K562 (cell line): ENCODE measurements around the gene TSEN34. TPM values are rescaled to one million over a fixed set of nuclear protein-coding genes. Genes with fewer than 3 reads are reported as not detected.
A peak's percentile ranks its signal among the peaks of the same experiment; 100 is the strongest.

Source experiments
- ATAC-seq: fragments of 200-7000 bp; cut with Tn5 transposase; 3 replicates; pipeline ENCODE4 v1.9.1; 2020; ENCODE audit warnings: moderate library complexity
- Bru-seq: library from RNA; stranded (reverse); fragments of 400-500 nt; gene quantifications from one replicate; lab custom pipeline; 2021; lab: Mats Ljungman, UMichigan
- BruChase-seq, 2 experiments: library from RNA; stranded (reverse); fragments of 400-500 nt; gene quantifications; one replicate each; lab custom pipeline; 2021; lab: Mats Ljungman, UMichigan
- BruUV-seq: library from RNA; stranded (reverse); fragments of 400-500 nt; replicated peaks from 2 replicates; lab custom pipeline; 2021; lab: Mats Ljungman, UMichigan
- CTCF ChIA-PET: fragments of 300-600 bp; formaldehyde crosslinking; extraction: SDS; loops from one replicate; lab custom pipeline; 2021; ENCODE audit warnings: low intra/inter-chr PET ratio; lab: Yijun Ruan, JAX
- POLR2A ChIA-PET: fragments of 300-600, 350-650 bp; sonication (Branson Sonifier 250); formaldehyde crosslinking; extraction: SDS; loops from one replicate; lab custom pipeline; 2021; ENCODE audit warnings: antibody characterized with exemption, inconsistent platforms; lab: Yijun Ruan, JAX
- DNase-seq, 4 experiments: peaks; one replicate each; pipeline versions ENCODE4 v3.0.0 to v3.0.0-alpha.2; 2011 to 2018; ENCODE audit warnings: low spot score in 3 of 4, mixed read lengths in 3 of 4; ENCODE audit errors: extremely low read depth in 1 of 4
- FAIRE-seq: peaks from 2 replicates; lab custom pipeline; 2011; peaks lifted over from hg19 to GRCh38; lab: Jason Lieb, UNC
- H2AFZ ChIP-seq: 2 replicates; pipeline ENCODE4 v1.6.0; 2011; ENCODE audit warnings: low read depth, low read length, control low read depth, inconsistent platforms
- H3K27ac ChIP-seq: fragments of 200-600 bp; 3 replicates; pipeline ENCODE4 v1.8.0; 2011; ENCODE audit warnings: low read depth, mild to moderate bottlenecking, control low read depth, inconsistent platforms, low read length, moderate library complexity, mixed read lengths; ENCODE audit errors: extremely low read depth
- H3K27me3 ChIP-seq, 2 experiments: fragments of 300-600 bp in 1 of 2; 2 replicates in 1 of 2; 3 replicates in 1 of 2; pipeline versions ENCODE4 v1.6.0 to v1.8.0; 2011; ENCODE audit warnings: inconsistent platforms in 2 of 2, low read length in 2 of 2, mild to moderate bottlenecking in 1 of 2, mixed read lengths in 1 of 2, moderate library complexity in 1 of 2; ENCODE audit not compliant: control insufficient read depth in 2 of 2, insufficient read depth in 2 of 2
- H3K36me3 ChIP-seq: fragments of 300-600 bp; 3 replicates; pipeline ENCODE4 v1.8.0; 2011; ENCODE audit warnings: mild to moderate bottlenecking, low read length, inconsistent platforms; ENCODE audit not compliant: control insufficient read depth, insufficient read depth
- H3K4me1 ChIP-seq, 2 experiments: fragments of 200-600 bp in 1 of 2; replicated peaks in 1 of 2; 2 replicates in 1 of 2; 3 replicates in 1 of 2; pipeline versions ENCODE4 v1.5.1 to v1.8.0; 2011; ENCODE audit warnings: inconsistent platforms in 2 of 2, low read length in 2 of 2, mild to moderate bottlenecking in 1 of 2, mixed read lengths in 1 of 2, moderate library complexity in 1 of 2; ENCODE audit not compliant: control insufficient read depth in 2 of 2, insufficient read depth in 2 of 2
- H3K4me2 ChIP-seq: 2 replicates; pipeline ENCODE4 v1.6.1; 2011; ENCODE audit warnings: low read length, control low read depth, inconsistent platforms, mixed read lengths; ENCODE audit not compliant: insufficient read depth
- H3K4me3 ChIP-seq: fragments of 200-600 bp; sonication (generic), shearing (Covaris generic); 2 replicates; pipeline ENCODE4 v1.5.1; 2016; ENCODE audit warnings: control low read depth, inconsistent platforms
- H3K79me2 ChIP-seq: fragments of 200-600 bp; 3 replicates; pipeline ENCODE4 v1.8.0; 2011; ENCODE audit warnings: low read length, inconsistent platforms; ENCODE audit not compliant: control insufficient read depth, insufficient read depth
- H3K9ac ChIP-seq, 2 experiments: 2 replicates each; pipeline versions ENCODE4 v1.6.0 to v1.6.1; 2011; ENCODE audit warnings: low read depth in 2 of 2, low read length in 2 of 2, control low read depth in 1 of 2, inconsistent platforms in 1 of 2, mild to moderate bottlenecking in 1 of 2, mixed read lengths in 1 of 2; ENCODE audit not compliant: insufficient read depth in 1 of 2
- H3K9me1 ChIP-seq: one replicate; pipeline ENCODE4 v1.6.0; 2011; ENCODE audit warnings: inconsistent platforms, mild to moderate bottlenecking, low read length, moderate library complexity; ENCODE audit not compliant: control insufficient read depth, insufficient read depth
- H3K9me3 ChIP-seq: replicated peaks from 2 replicates; pipeline ENCODE4 v1.5.1; 2011; ENCODE audit warnings: low read depth, low read length, inconsistent platforms; ENCODE audit not compliant: control insufficient read depth, insufficient read depth
- H4K20me1 ChIP-seq: replicated peaks from 2 replicates; pipeline ENCODE4 v1.6.1; 2011; ENCODE audit warnings: low read length, inconsistent platforms, mixed read lengths; ENCODE audit not compliant: control insufficient read depth, insufficient read depth
- BRD4 ChIP-seq: fragments of 200-600 bp; sonication (generic); IDR thresholded peaks from 2 replicates; pipeline ENCODE4 v1.6.1; 2017; ENCODE audit warnings: inconsistent platforms
- CHD4 ChIP-seq: fragments of 200-600 bp; sonication (generic); IDR thresholded peaks from 3 replicates; pipeline ENCODE4 v1.6.1; 2012; ENCODE audit warnings: low read depth, mild to moderate bottlenecking, mixed read lengths, low read length, inconsistent platforms; ENCODE audit not compliant: insufficient read depth, insufficient replicate concordance, poor library complexity, severe bottlenecking
- GATAD2B ChIP-seq: fragments of 450-650 bp; IDR thresholded peaks from 2 replicates; pipeline ENCODE4 v1.6.1; 2017; ENCODE audit warnings: mild to moderate bottlenecking, borderline replicate concordance
- KDM2B ChIP-seq: fragments of 250-450 bp; sonication (Bioruptor Pico); IDR thresholded peaks from 2 replicates; pipeline ENCODE4 v1.8.0; 2021; ENCODE audit warnings: mild to moderate bottlenecking, moderate library complexity
- MNT ChIP-seq, 2 experiments: fragments of 450-650 bp; conservative IDR thresholded peaks; 2 replicates each; pipeline ENCODE4 v1.6.1; 2017; ENCODE audit warnings: mild to moderate bottlenecking in 2 of 2, moderate library complexity in 2 of 2
- MXI1 ChIP-seq: IDR thresholded peaks from 2 replicates; pipeline ENCODE4 v1.6.1; 2011; ENCODE audit warnings: low read depth, mild to moderate bottlenecking, improper control_type of control experiment, low read length
- NR2F6 ChIP-seq: fragments of 450-650 bp; formaldehyde crosslinking; IDR thresholded peaks from 2 replicates; pipeline ENCODE4 v1.4.0; 2020; ENCODE audit warnings: mild to moderate bottlenecking
- PHF20 ChIP-seq: fragments of 450-650 bp; IDR thresholded peaks from 2 replicates; pipeline ENCODE4 v1.6.1; 2018; ENCODE audit not compliant: partially characterized antibody
- POLR2G ChIP-seq: fragments of 200-400 bp; formaldehyde crosslinking; IDR thresholded peaks from 2 replicates; pipeline ENCODE4 v1.6.1; 2017; ENCODE audit warnings: low read depth, mild to moderate bottlenecking, antibody characterized with exemption, low read length, moderate library complexity
- TBP ChIP-seq: optimal IDR thresholded peaks from 2 replicates; pipeline ENCODE3; 2011; ENCODE audit warnings: low read depth, low read length, improper control_type of control experiment
- YY1 ChIP-seq, 3 experiments: IDR thresholded peaks; 2 replicates each; pipeline ENCODE4 v1.6.1; 2011; ENCODE audit warnings: low read length in 2 of 3, mild to moderate bottlenecking in 2 of 3, moderate library complexity in 2 of 3, borderline replicate concordance in 1 of 3, control low read depth in 1 of 3, low read depth in 1 of 3; ENCODE audit not compliant: insufficient read depth in 3 of 3, insufficient replicate concordance in 2 of 3, control insufficient read depth in 1 of 3, insufficient read length in 1 of 3; ENCODE audit errors: extremely low read depth in 1 of 3
- WGBS: fragments of 100-300 bp; shearing (Covaris generic); methylation state at CpG from one replicate; pipeline ENCODE4 v1.1.6; 2016; ENCODE audit warnings: low coverage, mixed read lengths; ENCODE audit not compliant: insufficient coverage; ENCODE audit errors: missing lambda C conversion rate; 5-methylcytosine and 5-hydroxymethylcytosine counted together
- in situ Hi-C: fragments of 300-500 bp; cut with MboI; formaldehyde crosslinking; loops from 4 replicates; pipeline ENCODE4 v1.15.0; 2018; ENCODE audit warnings: inconsistent platforms, mixed read lengths
- intact Hi-C: fragments of 100-400 bp; cut with micrococcal nuclease; formaldehyde crosslinking; loops from 2 replicates; pipeline ENCODE4 v1.14.2; 2022
- long read RNA-seq, 3 experiments: library from polyadenylated mRNA in 2 of 3; library from RNA in 1 of 3; unstranded in 2 of 3; stranded (forward) in 1 of 3; transcript quantifications; one replicate each; pipeline ENCODE4 v2.0.0, GENCODE V29; 2019 to 2022
- polyA minus RNA-seq, 3 experiments: library from RNA; depleted of rRNA, polyadenylated mRNA; stranded (reverse); fragments of >200 nt; gene quantifications; 2 replicates each; pipeline ENCODE4 v1.2.3, GENCODE V29; 2011
- polyA plus RNA-seq, 8 experiments: library from polyadenylated mRNA; depleted of rRNA in 4 of 8; stranded (reverse) in 5 of 8; unstranded in 3 of 8; fragments of >200 nt; fragmentation: Nextera tagmentation in 2 of 8; fragmentation: Illumina TruSeq in 1 of 8; extraction: Ambion mirVana in 2 of 8; extraction: Trizol in 1 of 8; gene quantifications; 2 replicates each; pipeline versions ENCODE4 v1.2.1 to v1.2.3, GENCODE V29; 2011 to 2014; ENCODE audit warnings: inconsistent platforms in 1 of 8, missing spikeins in 1 of 8
- total RNA-seq, 7 experiments: library from RNA; depleted of rRNA in 6 of 7; stranded (reverse); fragments of >200 nt in 6 of 7; fragmentation: Illumina TruSeq in 2 of 7; extraction: Trizol in 2 of 7; gene quantifications; 2 replicates each; pipeline versions ENCODE4 v1.2.1 to v1.2.3, GENCODE V29; 2011 to 2021; ENCODE audit warnings: low replicate concordance in 1 of 7

The TSEN34 gene
- total RNA-seq (2011; cell fraction: chromatin; rRNA removed; ENCODE audit: low replicate concordance), result 6.2 and 16.5 TPM in 2 replicates
- 24.2 and 25.2 TPM in 2 replicates for total RNA-seq (2011; cell fraction: nucleolus; rRNA removed)
- 10.4 and 11.7 TPM in 2 replicates for total RNA-seq (2011; cell fraction: nucleoplasm; rRNA removed)
- total RNA-seq (2014; rRNA removed) (48.3 and 52.3 TPM in 2 replicates), total RNA-seq (2014; rRNA removed; fragmentation: Illumina TruSeq; extraction: Trizol) (11.0 and 15.9 TPM in 2 replicates), total RNA-seq (2015; rRNA removed; fragmentation: Illumina TruSeq; extraction: Trizol) (32.8 and 34.3 TPM in 2 replicates), total RNA-seq (2021) (43.7 and 45.7 TPM in 2 replicates), polyA plus RNA-seq (2011; rRNA removed) (29.5 and 39.8 TPM in 2 replicates), polyA plus RNA-seq (2014; fragmentation: Illumina TruSeq; extraction: Trizol) (15.6 and 34.6 TPM in 2 replicates), polyA plus RNA-seq (2014; fragmentation: Nextera tagmentation; extraction: Ambion mirVana) (1 to 10 TPM; 3.1 to 3.9 TPM), polyA plus RNA-seq (2014; rRNA removed) (57.6 and 59.9 TPM in 2 replicates), polyA minus RNA-seq (2011; rRNA and poly(A)+ RNA removed) (8.6 and 12.1 TPM in 2 replicates), Bru-seq, nascent RNA (percentile 73 among the genes with signal in this experiment), BruChase-seq, experiment 1, labeled RNA remaining after a 2-hour chase (percentile 72 among the genes with signal in this experiment), BruChase-seq, experiment 2, labeled RNA remaining after a 6-hour chase (percentile 78 among the genes with signal in this experiment)
- 70.3 and 121 TPM in 2 replicates for polyA plus RNA-seq (2011; cell fraction: cytosol; rRNA removed)
- 32.8 and 33.9 TPM in 2 replicates for polyA plus RNA-seq (2011; cell fraction: nucleus; rRNA removed)
- 30.6 and 41.6 TPM in 2 replicates for polyA plus RNA-seq (2012)
- polyA minus RNA-seq (2011; cell fraction: cytosol; rRNA and poly(A)+ RNA removed), result 18.6 and 27.7 TPM in 2 replicates
- 6.5 and 8.9 TPM in 2 replicates for polyA minus RNA-seq (2011; cell fraction: nucleus; rRNA and poly(A)+ RNA removed)
- long read RNA-seq, experiment 1, transcript TSEN34-207 (3 exons, 2,372 nt), result minor isoform, 10 of 234 reads
- long read RNA-seq, experiment 1, transcript TSEN34-203 (4 exons, 1,349 nt), result major isoform, 127 of 234 reads
- long read RNA-seq, experiment 1, transcript TSEN34-201 (5 exons, 2,294 nt), result minor isoform, 44 of 234 reads
- long read RNA-seq, experiment 1, partial matches to known transcripts, result 32 of 234 reads
- long read RNA-seq, experiment 1, other reads (novel, unspliced or antisense), result 21 of 234 reads
- long read RNA-seq, experiment 2, transcript TSEN34-201 (5 exons, 2,294 nt), result minor isoform, 13 of 82 reads
- long read RNA-seq, experiment 2, transcript TSEN34-207 (3 exons, 2,372 nt), result minor isoform, 13 of 82 reads
- long read RNA-seq, experiment 2, transcript TSEN34-203 (4 exons, 1,349 nt), result major isoform, 31 of 82 reads
- long read RNA-seq, experiment 2, partial matches to known transcripts, result 8 of 82 reads
- long read RNA-seq, experiment 2, other reads (novel, unspliced or antisense), result 17 of 82 reads
- long read RNA-seq, experiment 3, transcript TSEN34-201 (5 exons, 2,294 nt), result minor isoform, 22 of 92 reads
- long read RNA-seq, experiment 3, transcript TSEN34-203 (4 exons, 1,349 nt), result major isoform, 55 of 92 reads
- long read RNA-seq, experiment 3, partial matches to known transcripts, result 7 of 92 reads
- long read RNA-seq, experiment 3, other reads (novel, unspliced or antisense), result 7 of 92 reads

GRCh38 chr19:54191011-54191810 is at the start of gene TSEN34:
TSEN34 (plus strand) TSS chr19:54191308; CDS start chr19:54191365, 57 bp downstream.
- H4K20me1 ChIP-seq, result no peaks in the 10 kb centered on the region
- DNase-seq, result peak; percentile 77 to 89 (median 82)
- H3K27ac ChIP-seq, result peak within 1 kb of the TSS; percentile 100
- peak within 1 kb of the TSS; percentile 96 for H3K4me3 ChIP-seq
- WGBS, result under 1% methylated on average over 57 of the region's 77 CpGs
- peak within 1 kb of the TSS; percentile 98 to 99 for H3K9ac ChIP-seq
- intact Hi-C loops (no loop called here), in situ Hi-C loops (no loop called here)
- ATAC-seq, result peak; percentile 48
- peaks cover 51% of the 10 kb centered on the region for H3K79me2 ChIP-seq
- H3K4me2 ChIP-seq, result peak within 1 kb of the TSS; percentile 96
- peak within 1 kb of the TSS; percentile 98 for H2AFZ ChIP-seq
- no peaks in the 10 kb centered on the region for H3K9me3 ChIP-seq
- BruUV-seq, result TSS peak; percentile 52
- H3K27me3 ChIP-seq, result no peaks in the 10 kb centered on the region
- ChIA-PET POLR2A (interaction anchor here (0.6 to 7.0 kb wide), 11 partner anchors 10 to 74 kb away, joined by 3 to 206 read pairs (median 7); partner anchors contain the start of genes CNOT3, LENG1, RPS9 and TMC4), CTCF (no interaction called here)
- no peak for FAIRE-seq
- H3K4me1 ChIP-seq, result peaks cover 27 to 49% of the 10 kb centered on the region in 2 experiments
- peaks cover 4% of the 10 kb centered on the region for H3K9me1 ChIP-seq
- H3K36me3 ChIP-seq, result peaks cover 53% of the 10 kb centered on the region
- TF ChIP-seq MNT (conservative IDR thresholded peaks at IDR 0.05), result peak; percentile 40 to 53
- peak; percentile 62 for TF ChIP-seq MXI1
- peak; percentile 47 for TF ChIP-seq PHF20
- no peak for TF ChIP-seq CHD4
- no peak for TF ChIP-seq NR2F6 (CRISPR knock-in tag)
- peak; percentile 73 for TF ChIP-seq POLR2G
- peak; percentile 42 for TF ChIP-seq TBP
- TF ChIP-seq BRD4, result no peak
- peak; percentile 91; the same call in 1 of the 2 replicates for TF ChIP-seq KDM2B (CRISPR knock-in tag)
- TF ChIP-seq YY1 (IDR thresholded peaks at IDR 0.05; ENCODE audit: borderline replicate concordance in 1 of 3, control insufficient read depth in 1 of 3, extremely low read depth in 1 of 3, insufficient read depth in 3 of 3, insufficient read length in 1 of 3, insufficient replicate concordance in 2 of 3, low read depth in 1 of 3, low read length in 2 of 3), result peak in 1 of 3 experiments; percentile 8
- no peak for TF ChIP-seq GATAD2B
